H1 (cell line): ENCODE data around the gene IPO11. TPM values are rescaled to one million over a fixed set of nuclear protein-coding genes. Genes with fewer than 3 reads are reported as not detected.

Experiments used
- BACH1 ChIP-seq: IDR thresholded peaks from 2 replicates; pipeline ENCODE4 v1.6.1; 2012; ENCODE audit warnings: low read length, improper control_type of control experiment
- JUND ChIP-seq: IDR thresholded peaks from 2 replicates; pipeline ENCODE4 v1.6.1; 2011; ENCODE audit warnings: mild to moderate bottlenecking, improper control_type of control experiment, low read length
- RBBP5 ChIP-seq: IDR thresholded peaks from 2 replicates; pipeline ENCODE4 v1.7.1; 2012; ENCODE audit warnings: low read depth, mild to moderate bottlenecking, inconsistent platforms, low read length, moderate library complexity, borderline replicate concordance
- polyA plus RNA-seq, 7 experiments: library from polyadenylated mRNA; depleted of rRNA in 3 of 7; stranded (reverse) in 5 of 7; unstranded in 2 of 7; fragments of >200 nt in 5 of 7; fragments of 200-250 nt in 2 of 7; gene quantifications; 1 replicate in 5 of 7; 2 replicates in 1 of 7; 4 replicates in 1 of 7; pipeline versions ENCODE4 v1.2.1 to v1.2.3, GENCODE V29; 2011 to 2013; ENCODE audit warnings: missing spikeins in 2 of 7, mixed read lengths in 2 of 7
- total RNA-seq: library from RNA; stranded (reverse); fragmentation: NEBNext Ultra II Directional; extraction: Animal tissue kit (Norgen Biotek cat#: 25700); gene quantifications from 2 replicates; pipeline ENCODE4 v1.2.1, GENCODE V29; 2021
- TF ChIP-seq, protein P1 (sequence below): fragments of 300-600 bp; sonication (generic); IDR thresholded peaks from 2 replicates; pipeline ENCODE4 v1.7.1; 2012; ENCODE audit warnings: low read length, moderate library complexity, mild to moderate bottlenecking, inconsistent platforms; ENCODE audit not compliant: insufficient replicate concordance
- TF ChIP-seq, protein P2 (sequence below): IDR thresholded peaks from 2 replicates; pipeline ENCODE4 v1.6.1; 2012; ENCODE audit warnings: inconsistent platforms

IPO11 gene
- total and polyA plus RNA-seq, 2 of the 8 experiments (the other 6 are each of a cell fraction or from before 2014, with no cell fraction given) = 23.6 to 64.4 TPM

DNA sequence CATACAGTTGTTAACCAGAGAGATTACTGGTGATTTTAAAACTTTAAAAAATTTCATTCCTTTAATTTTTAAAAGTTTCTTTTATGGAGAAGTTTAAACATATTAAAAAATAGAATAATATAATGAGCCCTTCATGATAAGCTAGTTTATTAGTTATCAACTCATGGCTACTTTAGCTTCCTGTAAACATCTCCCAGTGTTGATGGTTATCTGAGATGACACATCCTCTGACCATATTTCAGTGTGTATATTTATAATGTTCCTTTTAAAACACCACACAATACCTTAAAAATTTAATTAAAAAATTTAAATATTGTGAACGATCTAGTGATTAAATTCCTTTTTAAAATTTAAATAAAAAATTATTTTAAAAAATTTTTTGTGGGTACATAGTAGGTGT, 74.1 kb downstream of the IPO11 start (continued):
- TF ChIP-seq JUND (no peak), BACH1 (no peak), RBBP5 (no peak)
- TF ChIP-seq, protein P1, sequence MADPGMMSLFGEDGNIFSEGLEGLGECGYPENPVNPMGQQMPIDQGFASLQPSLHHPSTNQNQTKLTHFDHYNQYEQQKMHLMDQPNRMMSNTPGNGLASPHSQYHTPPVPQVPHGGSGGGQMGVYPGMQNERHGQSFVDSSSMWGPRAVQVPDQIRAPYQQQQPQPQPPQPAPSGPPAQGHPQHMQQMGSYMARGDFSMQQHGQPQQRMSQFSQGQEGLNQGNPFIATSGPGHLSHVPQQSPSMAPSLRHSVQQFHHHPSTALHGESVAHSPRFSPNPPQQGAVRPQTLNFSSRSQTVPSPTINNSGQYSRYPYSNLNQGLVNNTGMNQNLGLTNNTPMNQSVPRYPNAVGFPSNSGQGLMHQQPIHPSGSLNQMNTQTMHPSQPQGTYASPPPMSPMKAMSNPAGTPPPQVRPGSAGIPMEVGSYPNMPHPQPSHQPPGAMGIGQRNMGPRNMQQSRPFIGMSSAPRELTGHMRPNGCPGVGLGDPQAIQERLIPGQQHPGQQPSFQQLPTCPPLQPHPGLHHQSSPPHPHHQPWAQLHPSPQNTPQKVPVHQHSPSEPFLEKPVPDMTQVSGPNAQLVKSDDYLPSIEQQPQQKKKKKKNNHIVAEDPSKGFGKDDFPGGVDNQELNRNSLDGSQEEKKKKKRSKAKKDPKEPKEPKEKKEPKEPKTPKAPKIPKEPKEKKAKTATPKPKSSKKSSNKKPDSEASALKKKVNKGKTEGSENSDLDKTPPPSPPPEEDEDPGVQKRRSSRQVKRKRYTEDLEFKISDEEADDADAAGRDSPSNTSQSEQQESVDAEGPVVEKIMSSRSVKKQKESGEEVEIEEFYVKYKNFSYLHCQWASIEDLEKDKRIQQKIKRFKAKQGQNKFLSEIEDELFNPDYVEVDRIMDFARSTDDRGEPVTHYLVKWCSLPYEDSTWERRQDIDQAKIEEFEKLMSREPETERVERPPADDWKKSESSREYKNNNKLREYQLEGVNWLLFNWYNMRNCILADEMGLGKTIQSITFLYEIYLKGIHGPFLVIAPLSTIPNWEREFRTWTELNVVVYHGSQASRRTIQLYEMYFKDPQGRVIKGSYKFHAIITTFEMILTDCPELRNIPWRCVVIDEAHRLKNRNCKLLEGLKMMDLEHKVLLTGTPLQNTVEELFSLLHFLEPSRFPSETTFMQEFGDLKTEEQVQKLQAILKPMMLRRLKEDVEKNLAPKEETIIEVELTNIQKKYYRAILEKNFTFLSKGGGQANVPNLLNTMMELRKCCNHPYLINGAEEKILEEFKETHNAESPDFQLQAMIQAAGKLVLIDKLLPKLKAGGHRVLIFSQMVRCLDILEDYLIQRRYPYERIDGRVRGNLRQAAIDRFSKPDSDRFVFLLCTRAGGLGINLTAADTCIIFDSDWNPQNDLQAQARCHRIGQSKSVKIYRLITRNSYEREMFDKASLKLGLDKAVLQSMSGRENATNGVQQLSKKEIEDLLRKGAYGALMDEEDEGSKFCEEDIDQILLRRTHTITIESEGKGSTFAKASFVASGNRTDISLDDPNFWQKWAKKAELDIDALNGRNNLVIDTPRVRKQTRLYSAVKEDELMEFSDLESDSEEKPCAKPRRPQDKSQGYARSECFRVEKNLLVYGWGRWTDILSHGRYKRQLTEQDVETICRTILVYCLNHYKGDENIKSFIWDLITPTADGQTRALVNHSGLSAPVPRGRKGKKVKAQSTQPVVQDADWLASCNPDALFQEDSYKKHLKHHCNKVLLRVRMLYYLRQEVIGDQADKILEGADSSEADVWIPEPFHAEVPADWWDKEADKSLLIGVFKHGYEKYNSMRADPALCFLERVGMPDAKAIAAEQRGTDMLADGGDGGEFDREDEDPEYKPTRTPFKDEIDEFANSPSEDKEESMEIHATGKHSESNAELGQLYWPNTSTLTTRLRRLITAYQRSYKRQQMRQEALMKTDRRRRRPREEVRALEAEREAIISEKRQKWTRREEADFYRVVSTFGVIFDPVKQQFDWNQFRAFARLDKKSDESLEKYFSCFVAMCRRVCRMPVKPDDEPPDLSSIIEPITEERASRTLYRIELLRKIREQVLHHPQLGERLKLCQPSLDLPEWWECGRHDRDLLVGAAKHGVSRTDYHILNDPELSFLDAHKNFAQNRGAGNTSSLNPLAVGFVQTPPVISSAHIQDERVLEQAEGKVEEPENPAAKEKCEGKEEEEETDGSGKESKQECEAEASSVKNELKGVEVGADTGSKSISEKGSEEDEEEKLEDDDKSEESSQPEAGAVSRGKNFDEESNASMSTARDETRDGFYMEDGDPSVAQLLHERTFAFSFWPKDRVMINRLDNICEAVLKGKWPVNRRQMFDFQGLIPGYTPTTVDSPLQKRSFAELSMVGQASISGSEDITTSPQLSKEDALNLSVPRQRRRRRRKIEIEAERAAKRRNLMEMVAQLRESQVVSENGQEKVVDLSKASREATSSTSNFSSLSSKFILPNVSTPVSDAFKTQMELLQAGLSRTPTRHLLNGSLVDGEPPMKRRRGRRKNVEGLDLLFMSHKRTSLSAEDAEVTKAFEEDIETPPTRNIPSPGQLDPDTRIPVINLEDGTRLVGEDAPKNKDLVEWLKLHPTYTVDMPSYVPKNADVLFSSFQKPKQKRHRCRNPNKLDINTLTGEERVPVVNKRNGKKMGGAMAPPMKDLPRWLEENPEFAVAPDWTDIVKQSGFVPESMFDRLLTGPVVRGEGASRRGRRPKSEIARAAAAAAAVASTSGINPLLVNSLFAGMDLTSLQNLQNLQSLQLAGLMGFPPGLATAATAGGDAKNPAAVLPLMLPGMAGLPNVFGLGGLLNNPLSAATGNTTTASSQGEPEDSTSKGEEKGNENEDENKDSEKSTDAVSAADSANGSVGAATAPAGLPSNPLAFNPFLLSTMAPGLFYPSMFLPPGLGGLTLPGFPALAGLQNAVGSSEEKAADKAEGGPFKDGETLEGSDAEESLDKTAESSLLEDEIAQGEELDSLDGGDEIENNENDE = no peak
- TF ChIP-seq, protein P2, sequence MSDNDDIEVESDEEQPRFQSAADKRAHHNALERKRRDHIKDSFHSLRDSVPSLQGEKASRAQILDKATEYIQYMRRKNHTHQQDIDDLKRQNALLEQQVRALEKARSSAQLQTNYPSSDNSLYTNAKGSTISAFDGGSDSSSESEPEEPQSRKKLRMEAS = no peak
- TF ChIP-seq, all 59 proteins: peak for 0
